Measurements from ENCODE around the gene TMEM98. TPM values are rescaled to one million over a fixed set of nuclear protein-coding genes. Genes with fewer than 3 reads are reported as not detected.

The TMEM98 gene
- total RNA-seq, 1 experiment from 2014 or later, result not detected

DNA sequence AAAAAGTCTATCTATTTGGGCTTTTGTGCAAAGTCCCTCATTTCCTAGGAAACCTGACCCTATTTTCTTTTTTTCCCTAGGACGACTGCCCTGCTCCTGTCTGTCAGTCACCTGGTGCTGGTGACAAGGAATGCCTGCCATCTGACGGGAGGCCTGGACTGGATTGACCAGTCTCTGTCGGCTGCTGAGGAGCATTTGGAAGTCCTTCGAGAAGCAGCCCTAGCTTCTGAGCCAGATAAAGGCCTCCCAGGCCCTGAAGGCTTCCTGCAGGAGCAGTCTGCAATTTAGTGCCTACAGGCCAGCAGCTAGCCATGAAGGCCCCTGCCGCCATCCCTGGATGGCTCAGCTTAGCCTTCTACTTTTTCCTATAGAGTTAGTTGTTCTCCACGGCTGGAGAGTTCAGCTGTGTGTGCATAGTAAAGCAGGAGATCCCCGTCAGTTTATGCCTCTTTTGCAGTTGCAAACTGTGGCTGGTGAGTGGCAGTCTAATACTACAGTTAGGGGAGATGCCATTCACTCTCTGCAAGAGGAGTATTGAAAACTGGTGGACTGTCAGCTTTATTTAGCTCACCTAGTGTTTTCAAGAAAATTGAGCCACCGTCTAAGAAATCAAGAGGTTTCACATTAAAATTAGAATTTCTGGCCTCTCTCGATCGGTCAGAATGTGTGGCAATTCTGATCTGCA lies 12.9 kb downstream of the TMEM98 start:
- H3K9me3 ChIP-seq (ENCODE audit: low read length), result no peaks in the 10 kb centered on the region
- no peak overlapping the region for H3K4me2 ChIP-seq (ENCODE audit: low read depth, low read length, poor library complexity, severe bottlenecking)
- no peaks in the 10 kb centered on the region for H3K9me2 ChIP-seq (replicated peaks; ENCODE audit: insufficient read depth, low read length)
- H3K4me1 ChIP-seq (ENCODE audit: low read length), result no peaks in the 10 kb centered on the region
- no peaks in the 10 kb centered on the region for H3K36me3 ChIP-seq (ENCODE audit: insufficient read depth, low read length)
- no peak overlapping the region for H3K27ac ChIP-seq (ENCODE audit: low read length)
- no peak overlapping the region for H3K9ac ChIP-seq (ENCODE audit: low read length)
- no peaks in the 10 kb centered on the region for H3K27me3 ChIP-seq (ENCODE audit: low read length)
- H2AFZ ChIP-seq (ENCODE audit: low read length), result no peak overlapping the region
- DNase-seq, result no peak
- no peak overlapping the region for H3K4me3 ChIP-seq (ENCODE audit: low read length)
- no peaks in the 10 kb centered on the region for H4K20me1 ChIP-seq (ENCODE audit: insufficient read depth, low read depth, low read length)
- H3K79me2 ChIP-seq (ENCODE audit: low read length), result no peaks in the 10 kb centered on the region

DNA sequence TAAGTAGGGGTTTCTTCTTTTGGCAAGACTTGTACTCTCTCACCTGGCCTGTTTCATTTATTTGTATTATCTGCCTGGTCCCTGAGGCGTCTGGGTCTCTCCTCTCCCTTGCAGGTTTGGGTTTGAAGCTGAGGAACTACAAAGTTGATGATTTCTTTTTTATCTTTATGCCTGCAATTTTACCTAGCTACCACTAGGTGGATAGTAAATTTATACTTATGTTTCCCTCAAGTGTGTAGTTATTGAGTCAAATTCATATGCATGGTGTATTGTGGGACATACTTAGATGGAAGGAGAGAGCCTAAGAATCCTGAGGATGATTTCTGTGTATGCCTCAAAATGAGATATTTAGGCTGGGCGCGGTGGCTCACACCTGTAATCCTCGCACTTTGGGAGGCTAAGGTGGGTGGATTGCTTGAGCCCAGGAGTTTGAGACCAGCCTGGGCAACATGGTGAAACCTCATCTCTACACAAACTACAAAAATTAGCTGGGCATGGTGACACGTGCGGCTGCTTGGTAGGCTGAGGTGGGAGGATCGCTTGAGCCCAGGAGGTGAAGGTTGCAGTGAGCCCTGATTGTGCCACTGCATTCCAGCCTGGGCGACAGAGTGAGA lies 13.6 kb downstream of the TMEM98 start:
- H3K27me3 ChIP-seq (ENCODE audit: low read length), result no peaks in the 10 kb centered on the region
- no peaks in the 10 kb centered on the region for H3K9me3 ChIP-seq (ENCODE audit: low read length)
- no peak overlapping the region for H2AFZ ChIP-seq (ENCODE audit: low read length)
- H3K79me2 ChIP-seq (ENCODE audit: low read length), result no peaks in the 10 kb centered on the region
- no peak overlapping the region for H3K4me2 ChIP-seq (ENCODE audit: low read depth, low read length, poor library complexity, severe bottlenecking)
- no peak overlapping the region for H3K9ac ChIP-seq (ENCODE audit: low read length)
- no peak overlapping the region for H3K4me3 ChIP-seq (ENCODE audit: low read length)
- DNase-seq, result no peak
- no peak overlapping the region for H3K27ac ChIP-seq (ENCODE audit: low read length)
- no peaks in the 10 kb centered on the region for H3K36me3 ChIP-seq (ENCODE audit: insufficient read depth, low read length)
- H3K4me1 ChIP-seq (ENCODE audit: low read length), result no peaks in the 10 kb centered on the region
- no peaks in the 10 kb centered on the region for H3K9me2 ChIP-seq (replicated peaks; ENCODE audit: insufficient read depth, low read length)
- H4K20me1 ChIP-seq (ENCODE audit: insufficient read depth, low read depth, low read length), result no peaks in the 10 kb centered on the region

DNA sequence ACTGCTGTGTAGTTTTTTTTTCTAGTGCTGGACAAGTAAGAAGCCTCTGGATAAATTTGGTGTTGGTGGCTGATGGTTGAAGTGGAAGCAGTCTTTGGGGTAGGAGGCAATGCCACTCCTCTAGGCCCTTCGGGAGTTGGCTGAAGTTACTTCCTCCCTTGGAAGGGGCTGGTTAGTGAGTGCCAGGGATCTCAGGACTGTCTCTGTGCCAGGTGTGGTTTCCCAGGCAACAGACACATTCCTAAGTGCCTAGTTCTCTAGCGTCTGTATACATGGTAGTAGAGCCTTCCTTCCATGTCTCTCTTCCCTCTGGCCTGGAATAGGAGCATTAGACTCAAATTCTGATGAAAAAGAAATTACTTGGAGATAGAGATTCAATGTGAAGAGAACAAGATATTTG lies 15.3 kb downstream of the TMEM98 start:
- H3K4me1 ChIP-seq (ENCODE audit: low read length), result no peaks in the 10 kb centered on the region
- no peaks in the 10 kb centered on the region for H3K79me2 ChIP-seq (ENCODE audit: low read length)
- no peak for DNase-seq
- H3K4me3 ChIP-seq (ENCODE audit: low read length), result no peak overlapping the region
- no peak overlapping the region for H3K4me2 ChIP-seq (ENCODE audit: low read depth, low read length, poor library complexity, severe bottlenecking)
- no peaks in the 10 kb centered on the region for H3K9me3 ChIP-seq (ENCODE audit: low read length)
- H3K36me3 ChIP-seq (ENCODE audit: insufficient read depth, low read length), result no peaks in the 10 kb centered on the region
- no peaks in the 10 kb centered on the region for H3K27me3 ChIP-seq (ENCODE audit: low read length)
- no peak overlapping the region for H3K27ac ChIP-seq (ENCODE audit: low read length)
- H3K9ac ChIP-seq (ENCODE audit: low read length), result no peak overlapping the region
- H2AFZ ChIP-seq (ENCODE audit: low read length), result no peak overlapping the region
- no peaks in the 10 kb centered on the region for H4K20me1 ChIP-seq (ENCODE audit: insufficient read depth, low read depth, low read length)
- no peaks in the 10 kb centered on the region for H3K9me2 ChIP-seq (replicated peaks; ENCODE audit: insufficient read depth, low read length)

DNA sequence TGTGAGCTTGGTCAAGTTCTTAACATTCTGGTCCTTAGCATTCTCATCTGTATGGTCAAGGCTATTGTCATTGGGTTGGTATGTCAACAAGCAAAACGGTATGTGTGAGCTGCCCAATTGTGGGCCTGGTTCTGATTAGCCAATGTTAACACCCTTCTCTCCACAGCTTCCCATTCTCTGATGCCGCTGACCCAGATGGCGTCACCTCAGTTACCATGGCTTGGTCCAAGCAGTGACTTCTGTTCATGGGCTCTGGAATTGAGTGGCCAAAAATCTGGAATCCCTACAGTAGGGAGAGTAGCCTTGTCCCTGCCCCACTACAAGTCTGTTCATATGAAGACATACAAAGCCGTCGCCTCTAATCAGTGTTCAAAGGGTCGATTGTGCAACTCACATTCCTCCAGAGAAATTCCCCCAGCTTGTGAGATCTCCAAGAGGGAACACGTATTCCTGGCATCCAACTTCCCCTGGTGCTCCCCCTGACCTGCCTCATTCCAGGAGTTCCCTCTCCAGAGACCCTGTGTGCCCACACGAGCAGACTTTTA lies 15.8 kb downstream of the TMEM98 start:
- no peak overlapping the region for H3K4me3 ChIP-seq (ENCODE audit: low read length)
- no peaks in the 10 kb centered on the region for H3K36me3 ChIP-seq (ENCODE audit: insufficient read depth, low read length)
- no peaks in the 10 kb centered on the region for H4K20me1 ChIP-seq (ENCODE audit: insufficient read depth, low read depth, low read length)
- no peak overlapping the region for H3K27ac ChIP-seq (ENCODE audit: low read length)
- H2AFZ ChIP-seq (ENCODE audit: low read length), result no peak overlapping the region
- no peak for DNase-seq
- H3K9me3 ChIP-seq (ENCODE audit: low read length), result no peaks in the 10 kb centered on the region
- H3K9ac ChIP-seq (ENCODE audit: low read length), result no peak overlapping the region
- no peaks in the 10 kb centered on the region for H3K79me2 ChIP-seq (ENCODE audit: low read length)
- no peaks in the 10 kb centered on the region for H3K27me3 ChIP-seq (ENCODE audit: low read length)
- no peaks in the 10 kb centered on the region for H3K4me1 ChIP-seq (ENCODE audit: low read length)
- no peaks in the 10 kb centered on the region for H3K9me2 ChIP-seq (replicated peaks; ENCODE audit: insufficient read depth, low read length)
- no peak overlapping the region for H3K4me2 ChIP-seq (ENCODE audit: low read depth, low read length, poor library complexity, severe bottlenecking)

DNA sequence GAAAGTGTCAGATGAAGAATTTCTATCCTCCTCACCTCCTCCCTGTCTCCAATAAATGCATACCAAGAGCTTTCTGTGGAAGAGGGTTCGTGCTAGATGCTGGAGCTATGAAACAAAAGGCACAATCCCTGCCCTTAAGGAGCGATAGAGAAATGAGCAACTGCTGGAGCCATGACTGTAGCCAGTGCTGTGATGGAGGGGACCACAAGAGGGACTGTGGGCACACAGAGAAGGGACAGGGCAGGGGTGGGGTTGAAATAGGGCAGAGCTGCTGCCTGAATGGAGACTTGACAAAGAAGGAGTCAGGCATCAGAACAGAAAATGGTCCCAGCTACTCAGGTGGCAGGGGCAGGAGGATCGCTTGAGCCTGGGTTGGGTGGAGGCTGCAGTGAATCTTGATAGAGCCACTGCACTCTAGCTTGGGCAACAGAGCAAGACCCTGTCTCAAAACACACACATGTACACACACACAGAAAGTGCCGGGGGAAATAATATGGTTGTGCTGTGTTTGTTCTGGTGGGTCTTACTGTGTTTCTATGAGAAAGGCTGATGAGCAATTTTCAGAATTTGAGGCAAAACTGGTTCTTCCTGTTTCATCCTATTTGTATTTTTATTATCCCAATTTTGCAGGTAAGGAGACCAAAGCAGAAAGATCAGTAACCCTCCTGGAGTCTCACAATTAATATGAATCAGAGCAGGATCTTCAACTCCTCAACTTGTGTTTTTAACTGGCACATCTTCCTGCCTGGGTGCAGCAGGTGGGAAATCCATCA lies 16.5 kb downstream of the TMEM98 start:
- DNase-seq, result no peak
- no peaks in the 10 kb centered on the region for H4K20me1 ChIP-seq (ENCODE audit: insufficient read depth, low read depth, low read length)
- H3K27ac ChIP-seq (ENCODE audit: low read length), result no peak overlapping the region
- H2AFZ ChIP-seq (ENCODE audit: low read length), result no peak overlapping the region
- no peaks in the 10 kb centered on the region for H3K4me1 ChIP-seq (ENCODE audit: low read length)
- no peaks in the 10 kb centered on the region for H3K79me2 ChIP-seq (ENCODE audit: low read length)
- no peak overlapping the region for H3K4me2 ChIP-seq (ENCODE audit: low read depth, low read length, poor library complexity, severe bottlenecking)
- no peaks in the 10 kb centered on the region for H3K27me3 ChIP-seq (ENCODE audit: low read length)
- H3K9ac ChIP-seq (ENCODE audit: low read length), result no peak overlapping the region
- H3K4me3 ChIP-seq (ENCODE audit: low read length), result no peak overlapping the region
- no peaks in the 10 kb centered on the region for H3K36me3 ChIP-seq (ENCODE audit: insufficient read depth, low read length)
- H3K9me3 ChIP-seq (ENCODE audit: low read length), result no peaks in the 10 kb centered on the region
- no peaks in the 10 kb centered on the region for H3K9me2 ChIP-seq (replicated peaks; ENCODE audit: insufficient read depth, low read length)

DNA sequence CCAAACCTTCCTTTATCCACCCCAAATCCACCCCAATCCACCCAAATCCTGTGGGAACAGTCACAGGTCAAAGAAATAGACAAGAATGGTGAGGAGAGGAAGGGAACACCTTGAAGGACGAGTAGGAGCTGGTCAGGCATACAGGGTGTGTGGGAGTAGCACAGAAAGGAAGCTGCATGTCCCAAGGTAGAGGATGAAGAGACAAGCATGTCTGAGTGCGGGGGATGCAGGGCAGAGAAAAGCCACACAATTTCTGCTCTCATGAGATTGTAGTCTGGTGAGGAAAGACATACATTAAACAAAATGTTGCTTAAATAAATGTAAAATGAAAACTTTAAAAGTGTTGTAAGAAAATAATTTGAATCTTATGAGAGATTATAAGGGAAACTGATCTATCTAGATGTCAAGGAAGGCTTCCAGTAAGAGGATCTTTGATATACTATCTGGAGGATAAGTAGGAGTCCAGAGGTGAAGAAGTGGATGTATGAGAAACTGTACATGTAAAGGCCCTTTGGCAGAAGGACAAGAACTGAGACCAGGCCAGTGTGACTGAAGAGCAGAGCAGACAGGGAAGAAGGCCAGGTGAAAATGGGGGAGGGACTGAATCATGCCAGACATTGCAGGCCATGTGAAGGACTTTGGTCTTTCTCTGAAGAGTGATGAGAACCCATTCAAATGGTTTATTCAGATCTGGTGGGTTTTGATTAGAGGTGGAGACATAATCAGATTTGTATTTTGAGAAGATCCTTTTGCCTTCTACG lies 18.6 kb downstream of the TMEM98 start:
- Histone ChIP-seq H2AFZ (ENCODE audit: low read length) (no peak overlapping the region), H3K4me3 (ENCODE audit: low read length) (no peak overlapping the region), H4K20me1 (ENCODE audit: insufficient read depth, low read depth, low read length) (no peaks in the 10 kb centered on the region), H3K4me2 (ENCODE audit: low read depth, low read length, poor library complexity, severe bottlenecking) (no peak overlapping the region), H3K27ac (ENCODE audit: low read length) (no peak overlapping the region), H3K79me2 (ENCODE audit: low read length) (no peaks in the 10 kb centered on the region), H3K27me3 (ENCODE audit: low read length) (no peaks in the 10 kb centered on the region), H3K4me1 (ENCODE audit: low read length) (no peaks in the 10 kb centered on the region), H3K9me2 (replicated peaks; ENCODE audit: insufficient read depth, low read length) (no peaks in the 10 kb centered on the region), H3K9me3 (ENCODE audit: low read length) (no peaks in the 10 kb centered on the region), H3K36me3 (ENCODE audit: insufficient read depth, low read length) (no peaks in the 10 kb centered on the region), H3K9ac (ENCODE audit: low read length) (no peak overlapping the region)
- DNase-seq, result no peak

DNA sequence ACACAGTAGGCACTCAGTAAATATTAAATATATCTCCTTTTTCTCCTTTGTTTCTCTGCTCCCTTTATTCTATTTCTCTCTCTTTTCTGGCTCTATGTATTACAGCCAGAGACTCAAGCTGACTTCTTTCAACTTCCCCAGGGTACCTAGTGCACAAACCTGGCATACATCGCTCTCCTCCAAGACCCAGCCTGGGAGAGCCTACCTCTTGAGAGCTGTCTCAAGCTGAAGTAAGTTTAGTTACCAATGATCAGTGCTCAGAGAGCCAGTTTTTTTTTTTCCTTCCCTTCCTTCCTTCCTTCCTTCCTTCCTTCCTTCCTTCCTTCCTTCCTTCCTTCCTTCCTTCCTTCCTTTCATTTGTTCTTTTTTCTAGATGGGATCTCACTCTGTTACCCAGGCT lies 19.8 kb downstream of the TMEM98 start:
- Histone ChIP-seq H3K9me2 (replicated peaks; ENCODE audit: insufficient read depth, low read length) (no peaks in the 10 kb centered on the region), H3K4me2 (ENCODE audit: low read depth, low read length, poor library complexity, severe bottlenecking) (no peak overlapping the region), H3K4me1 (ENCODE audit: low read length) (no peaks in the 10 kb centered on the region), H2AFZ (ENCODE audit: low read length) (no peak overlapping the region), H3K79me2 (ENCODE audit: low read length) (no peaks in the 10 kb centered on the region), H3K9ac (ENCODE audit: low read length) (no peak overlapping the region), H3K27ac (ENCODE audit: low read length) (no peak overlapping the region), H3K4me3 (ENCODE audit: low read length) (no peak overlapping the region), H4K20me1 (ENCODE audit: insufficient read depth, low read depth, low read length) (no peaks in the 10 kb centered on the region), H3K36me3 (ENCODE audit: insufficient read depth, low read length) (no peaks in the 10 kb centered on the region), H3K27me3 (ENCODE audit: low read length) (no peaks in the 10 kb centered on the region), H3K9me3 (ENCODE audit: low read length) (no peaks in the 10 kb centered on the region)
- no peak for DNase-seq

DNA sequence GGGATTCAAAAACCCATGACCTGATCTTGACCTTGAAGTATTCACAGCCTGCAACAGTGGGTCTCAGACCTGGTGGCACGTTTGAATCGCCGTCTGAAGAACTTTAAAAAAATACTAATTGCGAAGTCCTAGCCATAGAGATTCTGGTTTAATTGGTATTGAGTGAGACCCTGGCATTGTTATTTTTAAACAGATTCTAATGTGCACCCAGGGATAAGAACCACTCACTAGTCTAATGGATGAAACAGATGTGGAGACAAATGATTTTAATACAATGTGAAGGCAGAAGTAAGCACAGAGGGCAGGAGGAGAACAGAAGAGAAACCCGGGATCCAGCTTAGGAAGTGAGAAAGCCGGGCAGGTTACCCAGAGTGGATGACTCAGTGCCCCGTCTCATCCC lies 21.2 kb downstream of the TMEM98 start:
- no peaks in the 10 kb centered on the region for H3K9me2 ChIP-seq (replicated peaks; ENCODE audit: insufficient read depth, low read length)
- no peak overlapping the region for H3K9ac ChIP-seq (ENCODE audit: low read length)
- H3K79me2 ChIP-seq (ENCODE audit: low read length), result no peaks in the 10 kb centered on the region
- no peaks in the 10 kb centered on the region for H3K4me1 ChIP-seq (ENCODE audit: low read length)
- H3K36me3 ChIP-seq (ENCODE audit: insufficient read depth, low read length), result no peaks in the 10 kb centered on the region
- H3K27me3 ChIP-seq (ENCODE audit: low read length), result no peaks in the 10 kb centered on the region
- H3K9me3 ChIP-seq (ENCODE audit: low read length), result no peaks in the 10 kb centered on the region
- no peak overlapping the region for H3K4me2 ChIP-seq (ENCODE audit: low read depth, low read length, poor library complexity, severe bottlenecking)
- no peak overlapping the region for H2AFZ ChIP-seq (ENCODE audit: low read length)
- no peaks in the 10 kb centered on the region for H4K20me1 ChIP-seq (ENCODE audit: insufficient read depth, low read depth, low read length)
- DNase-seq, result no peak
- no peak overlapping the region for H3K4me3 ChIP-seq (ENCODE audit: low read length)
- no peak overlapping the region for H3K27ac ChIP-seq (ENCODE audit: low read length)
